ENCODE results near the gene DOCK10.

DNA sequence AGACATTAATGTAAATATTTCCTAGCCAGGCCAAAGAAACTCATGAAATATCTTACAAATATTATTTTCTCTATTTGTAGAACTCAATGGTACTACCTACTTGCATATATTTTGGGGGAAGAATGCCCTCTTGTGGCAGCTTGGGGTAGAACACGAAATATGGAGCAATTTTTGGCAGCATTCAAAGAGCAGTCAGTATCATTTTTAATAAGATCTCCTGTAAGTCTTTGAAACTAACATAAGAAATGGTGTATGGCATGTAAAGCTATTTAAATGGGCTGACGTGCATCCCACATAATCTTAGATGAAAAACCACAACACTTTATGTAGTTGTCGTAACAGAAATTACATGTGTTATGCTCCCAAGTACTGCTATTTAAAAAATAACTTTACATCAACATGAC lies 263.8 kb downstream of the DOCK10 start:
- TF ChIP-seq, protein P1, sequence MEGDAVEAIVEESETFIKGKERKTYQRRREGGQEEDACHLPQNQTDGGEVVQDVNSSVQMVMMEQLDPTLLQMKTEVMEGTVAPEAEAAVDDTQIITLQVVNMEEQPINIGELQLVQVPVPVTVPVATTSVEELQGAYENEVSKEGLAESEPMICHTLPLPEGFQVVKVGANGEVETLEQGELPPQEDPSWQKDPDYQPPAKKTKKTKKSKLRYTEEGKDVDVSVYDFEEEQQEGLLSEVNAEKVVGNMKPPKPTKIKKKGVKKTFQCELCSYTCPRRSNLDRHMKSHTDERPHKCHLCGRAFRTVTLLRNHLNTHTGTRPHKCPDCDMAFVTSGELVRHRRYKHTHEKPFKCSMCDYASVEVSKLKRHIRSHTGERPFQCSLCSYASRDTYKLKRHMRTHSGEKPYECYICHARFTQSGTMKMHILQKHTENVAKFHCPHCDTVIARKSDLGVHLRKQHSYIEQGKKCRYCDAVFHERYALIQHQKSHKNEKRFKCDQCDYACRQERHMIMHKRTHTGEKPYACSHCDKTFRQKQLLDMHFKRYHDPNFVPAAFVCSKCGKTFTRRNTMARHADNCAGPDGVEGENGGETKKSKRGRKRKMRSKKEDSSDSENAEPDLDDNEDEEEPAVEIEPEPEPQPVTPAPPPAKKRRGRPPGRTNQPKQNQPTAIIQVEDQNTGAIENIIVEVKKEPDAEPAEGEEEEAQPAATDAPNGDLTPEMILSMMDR (IDR thresholded peaks at IDR 0.05) = peak; percentile 55 to 81 (median 69)
- TF ChIP-seq POLR2A (IDR thresholded peaks at IDR 0.05) (no peak), EP300 (IDR thresholded peaks at IDR 0.05) (no peak)
